T1000 (cell line): Measurements from ENCODE around the gene CDC42BPB.

Experiments
- DNase-seq: peaks from one replicate; lab custom pipeline; 2025; ENCODE audit warnings: mixed read lengths; lab: John Stamatoyannopoulos, UW

CDC42BPB gene

GRCh38 chr14:102994689-102995088 lies 62.7 kb downstream of the CDC42BPB start:
- no peak for DNase-seq

GRCh38 chr14:102993523-102993922 lies 63.8 kb downstream of the CDC42BPB start:
- no peak for DNase-seq

DNA sequence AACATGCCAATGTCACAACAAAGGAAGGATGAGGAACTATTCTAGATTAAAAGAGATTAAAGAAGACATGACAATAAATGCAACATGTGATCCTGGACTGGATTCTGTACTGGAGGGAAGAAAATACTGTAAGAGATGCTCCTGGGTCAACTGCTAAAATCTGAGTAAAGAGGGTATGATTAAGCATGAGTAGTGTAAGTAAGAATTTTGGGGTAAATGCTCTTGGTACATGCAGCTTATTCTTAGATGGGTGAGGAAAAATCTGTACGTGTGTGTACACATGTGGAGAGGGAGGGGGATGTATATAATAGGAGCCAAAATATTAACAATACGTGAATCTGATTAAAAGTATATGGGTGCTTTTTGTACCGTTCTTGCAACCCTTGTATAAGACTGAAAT lies 66.0 kb downstream of the CDC42BPB start:
- no peak for DNase-seq

DNA sequence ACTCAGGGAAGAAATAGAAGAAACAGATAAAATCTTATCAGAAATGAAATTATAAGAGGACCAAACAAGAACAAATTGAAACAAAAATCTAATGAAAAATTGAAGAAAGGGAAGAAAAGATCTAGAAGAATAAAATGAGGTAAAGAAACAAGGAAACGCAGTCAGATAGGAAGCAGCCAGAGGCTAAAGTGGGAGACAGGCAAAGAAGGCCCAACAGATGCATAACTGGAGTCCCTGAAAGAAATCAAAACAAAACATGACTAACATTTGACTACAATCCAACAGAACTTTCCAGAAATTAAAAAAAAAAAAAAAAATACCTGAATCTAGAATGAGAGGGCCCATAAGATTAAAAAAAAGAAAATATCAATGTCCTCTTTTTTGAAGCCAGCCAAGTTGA lies 69.3 kb downstream of the CDC42BPB start:
- no peak for DNase-seq

- peak; percentile 10 for DNase-seq
Measured at GRCh38 chr14:102986810-102987579, 70.4 kb downstream of the CDC42BPB start.

DNA sequence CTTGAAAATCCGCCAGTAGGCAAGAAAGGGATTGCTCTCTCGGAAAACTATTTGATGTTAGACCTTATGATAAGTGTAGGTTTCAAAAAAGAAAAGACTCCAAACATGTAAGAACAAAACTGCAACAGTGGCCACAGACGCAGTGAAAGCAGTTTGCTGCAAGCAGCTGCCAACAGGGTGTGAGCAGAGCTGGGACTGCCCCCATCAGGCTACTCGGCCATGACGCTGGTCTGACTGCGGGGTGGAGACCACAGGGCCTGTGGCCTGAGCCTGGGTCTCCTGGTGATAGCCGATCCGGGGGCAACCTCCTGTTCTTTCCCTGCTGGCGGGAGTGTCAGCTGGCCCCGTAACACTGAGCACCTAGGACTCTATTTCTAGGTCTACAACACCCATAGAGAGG lies 71.7 kb downstream of the CDC42BPB start:
- DNase-seq = no peak

DNA sequence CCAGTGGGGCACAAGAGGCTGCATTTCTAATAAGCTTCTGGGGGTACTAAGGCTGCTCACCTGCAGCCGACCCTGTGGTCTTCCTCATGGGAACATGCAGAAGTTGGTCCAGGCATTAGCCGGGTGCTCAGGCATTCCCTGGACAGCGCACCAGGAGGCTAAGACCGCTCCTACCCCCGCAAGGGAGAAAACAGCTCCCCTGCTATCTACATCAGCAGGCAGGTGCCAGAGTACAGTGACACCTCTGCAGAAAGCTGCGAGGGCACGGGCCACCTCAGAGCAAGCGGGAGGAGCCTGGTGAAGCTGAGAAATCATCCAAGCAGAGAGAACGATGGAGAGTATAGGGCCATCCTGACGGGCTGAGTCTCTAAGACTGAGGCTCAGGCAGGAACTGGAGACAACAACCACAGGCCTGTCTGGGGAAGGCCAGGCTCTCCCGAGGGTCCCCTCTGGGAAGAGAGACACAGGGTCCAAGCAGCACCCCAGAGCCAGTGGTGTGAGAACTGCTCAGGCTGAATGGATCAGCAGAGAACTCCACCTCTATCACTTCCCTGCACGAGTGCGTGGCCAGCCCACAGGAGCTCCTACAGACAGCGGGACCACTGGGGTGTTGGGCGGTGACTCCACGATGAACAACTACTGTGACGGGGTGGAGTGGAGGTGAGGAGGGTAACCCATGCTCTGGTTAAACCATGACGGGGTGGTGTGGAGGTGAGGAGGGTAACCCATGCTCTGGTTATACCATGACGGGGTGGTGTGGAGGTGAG lies 72.8 kb downstream of the CDC42BPB start:
- no peak for DNase-seq

DNA sequence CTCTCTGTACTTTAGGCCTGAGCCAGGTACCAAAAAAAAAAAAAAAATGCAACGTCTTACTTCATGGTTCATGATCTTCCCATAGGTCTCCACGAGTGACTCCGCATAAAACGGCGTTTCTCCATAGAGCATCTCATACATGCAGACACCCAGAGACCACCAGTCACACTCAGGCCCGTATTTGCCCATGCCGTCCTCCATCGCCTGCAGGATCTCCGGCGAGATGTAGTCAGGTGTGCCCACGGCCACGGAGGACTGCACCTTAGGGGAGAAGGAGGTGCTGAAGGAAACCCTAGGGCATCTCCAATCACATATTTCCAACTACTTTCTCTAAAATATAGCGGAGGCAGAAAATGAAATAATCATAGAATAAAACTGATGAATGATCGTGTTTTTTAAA lies 73.9 kb downstream of the CDC42BPB start:
- DNase-seq = no peak

GRCh38 chr14:102982852-102983470 lies 74.4 kb downstream of the CDC42BPB start:
- DNase-seq = no peak

GRCh38 chr14:102980409-102980810 lies 76.9 kb downstream of the CDC42BPB start:
- no peak for DNase-seq

DNA sequence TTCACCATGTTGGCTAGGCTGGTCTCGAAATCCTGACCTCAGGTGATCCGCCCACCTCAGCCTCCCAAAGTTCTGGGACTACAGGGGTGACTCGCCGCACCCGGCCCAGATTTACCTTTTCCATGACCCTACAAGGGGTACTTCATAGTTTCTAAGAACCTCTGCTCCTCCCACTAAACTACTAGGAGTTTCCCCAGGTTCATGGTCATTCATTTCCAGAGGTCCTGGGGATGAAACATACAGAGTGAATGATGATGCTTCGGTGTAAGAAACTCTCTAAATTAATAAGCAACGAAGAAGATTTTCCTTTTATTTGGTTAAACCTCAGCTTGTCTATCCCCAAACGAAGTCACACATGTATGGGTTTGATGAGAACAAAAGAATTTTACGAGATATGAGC lies 77.9 kb downstream of the CDC42BPB start:
- DNase-seq = no peak

DNA sequence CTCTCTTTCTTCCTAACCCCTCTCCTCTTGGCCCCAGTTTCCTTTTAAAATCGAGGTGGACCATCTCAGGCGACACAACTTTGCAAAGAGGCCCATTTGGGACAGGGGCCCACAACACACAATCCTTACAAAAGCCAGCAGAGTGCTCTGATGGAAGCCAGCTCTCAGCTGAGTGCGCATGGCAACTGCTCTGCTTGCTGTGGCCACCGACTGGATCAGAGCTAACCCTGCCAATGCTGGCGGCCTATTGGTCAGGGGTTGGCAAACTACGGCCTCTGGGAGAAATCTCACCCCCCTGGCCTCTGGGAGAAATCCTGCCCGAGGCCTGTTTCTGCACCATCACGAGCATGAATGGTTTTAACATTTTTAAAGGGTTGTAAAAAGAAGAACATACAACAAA lies 79.9 kb downstream of the CDC42BPB start:
- DNase-seq = no peak

DNA sequence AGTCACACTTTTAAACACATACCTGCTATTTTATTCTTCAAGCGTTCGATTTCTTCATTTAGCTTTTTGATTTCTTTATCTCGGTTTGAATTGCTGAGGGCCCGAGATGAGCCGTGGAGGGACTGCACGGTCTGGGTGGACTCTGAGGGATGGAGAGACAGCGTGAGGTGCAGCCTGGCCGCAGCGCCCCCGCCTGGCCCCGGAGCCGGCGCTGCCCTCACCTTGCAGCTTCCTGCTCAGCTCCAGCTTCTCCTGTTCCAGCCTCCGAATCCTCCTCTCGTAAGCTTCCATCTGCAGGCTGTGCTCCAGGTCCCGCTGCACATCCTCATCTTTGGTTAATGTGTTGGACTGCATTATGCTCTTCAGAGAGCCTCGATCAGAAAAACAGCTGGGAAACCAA lies 81.7 kb downstream of the CDC42BPB start:
- DNase-seq = no peak

- DNase-seq = no peak
Measured at GRCh38 chr14:102973706-102974285, 83.6 kb downstream of the CDC42BPB start.

GRCh38 chr14:102971836-102972606 lies 85.3 kb downstream of the CDC42BPB start:
- no peak for DNase-seq

- DNase-seq = no peak
Measured at GRCh38 chr14:102971314-102971713, 86.0 kb downstream of the CDC42BPB start.

DNA sequence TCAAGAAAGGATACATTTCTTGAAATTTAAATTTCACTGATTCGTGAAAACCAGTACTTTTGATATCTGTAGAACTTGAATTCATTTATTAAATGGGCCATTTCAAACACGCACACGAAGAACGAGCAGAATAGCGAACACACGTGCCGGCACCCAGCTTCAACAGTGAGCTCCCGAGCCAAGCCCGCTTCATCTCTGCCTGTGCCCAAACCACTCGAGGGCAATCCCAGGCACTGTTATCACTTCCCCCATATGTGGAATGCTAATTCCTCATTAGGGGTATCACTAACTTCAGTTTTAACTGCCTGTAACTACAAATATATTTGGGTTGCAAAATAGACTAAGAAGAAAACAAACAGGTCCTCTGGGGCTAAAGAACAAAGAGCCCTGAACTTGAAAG lies 86.9 kb downstream of the CDC42BPB start:
- no peak for DNase-seq

DNA sequence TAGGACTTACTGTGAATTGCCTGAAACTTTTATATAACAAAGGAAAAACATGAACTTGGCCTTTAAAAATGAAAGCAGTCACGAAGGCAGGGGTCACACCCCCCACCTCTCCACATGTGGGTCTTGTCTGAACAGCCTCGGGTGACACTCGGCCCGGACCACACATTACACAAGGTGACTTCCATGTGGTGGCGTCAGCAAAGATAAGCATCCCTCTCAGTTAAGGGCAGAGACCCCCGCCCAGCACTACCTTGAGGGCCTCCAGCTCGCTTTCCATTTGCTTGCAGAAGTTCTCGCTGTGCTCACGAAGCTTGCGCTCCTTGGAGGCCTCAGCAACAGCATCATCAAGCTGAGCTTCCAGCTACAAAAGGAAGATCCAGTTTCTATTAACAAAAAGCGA lies 87.4 kb downstream of the CDC42BPB start:
- no peak for DNase-seq

DNA sequence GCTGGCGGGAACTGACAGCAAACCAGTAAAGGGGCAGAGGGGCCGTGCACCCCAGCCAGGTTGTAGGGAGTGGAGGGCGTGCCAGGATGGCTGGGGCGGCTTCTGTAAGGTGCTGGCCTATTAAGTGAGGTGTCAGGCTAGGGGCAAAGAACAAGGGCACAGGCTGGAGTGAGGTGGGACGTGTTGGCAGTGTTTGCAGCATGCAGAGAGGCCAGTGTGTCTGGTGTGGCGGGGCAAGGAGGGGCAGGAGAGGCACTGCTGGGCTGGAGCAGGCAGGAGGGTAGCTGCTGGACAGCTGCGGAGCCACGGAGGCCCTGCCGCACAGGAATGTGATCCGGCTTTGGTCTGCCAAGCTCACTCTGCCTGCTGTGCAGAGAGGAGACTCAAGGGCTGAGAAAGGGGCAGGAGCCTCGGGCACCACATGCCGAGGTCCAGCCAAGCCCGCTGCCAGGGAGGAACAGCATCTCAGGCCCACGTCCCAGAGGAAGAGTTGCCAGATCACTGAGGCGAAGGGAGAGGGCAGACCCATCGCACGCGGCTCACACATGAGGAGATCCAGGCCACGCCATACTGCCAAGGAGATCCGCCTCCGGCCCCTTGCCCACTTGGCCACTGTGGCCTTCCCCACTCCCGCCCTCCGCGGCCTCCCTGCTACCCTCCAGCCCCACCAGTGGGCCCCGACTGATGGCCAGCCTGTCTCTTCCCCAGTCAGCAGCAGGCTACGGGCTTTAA lies 88.1 kb downstream of the CDC42BPB start:
- no peak for DNase-seq

- DNase-seq = no peak
Measured at GRCh38 chr14:102968306-102968705, 89.0 kb downstream of the CDC42BPB start.

DNA sequence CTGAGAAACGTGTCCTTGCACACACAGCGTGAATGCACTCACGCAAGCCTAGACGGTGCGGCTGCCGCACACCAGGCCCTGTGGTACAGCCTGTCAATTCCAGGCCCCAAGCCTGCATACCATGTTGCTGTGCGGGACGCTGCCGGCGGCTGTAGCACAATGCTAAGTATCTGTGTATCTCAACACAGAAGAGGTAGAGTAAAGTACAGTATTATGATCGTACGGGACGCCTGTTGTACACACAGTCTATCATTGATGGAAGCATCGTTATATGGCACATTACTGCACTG lies 89.9 kb downstream of the CDC42BPB start:
- DNase-seq = no peak
